DND-41 (cell line): ENCODE data around the gene TJP2.

Experiments used
- EZH2 ChIP-seq: IDR thresholded peaks from 3 replicates; pipeline ENCODE4 v1.6.1; 2012; ENCODE audit warnings: borderline replicate concordance, low read depth, mild to moderate bottlenecking, moderate library complexity, low read length, inconsistent platforms; ENCODE audit not compliant: severe bottlenecking
- TF ChIP-seq, protein P1 (sequence below): IDR thresholded peaks from 2 replicates; pipeline ENCODE4 v1.5.1; 2012; ENCODE audit warnings: borderline replicate concordance, low read length, moderate library complexity, mild to moderate bottlenecking; ENCODE audit not compliant: poor library complexity, severe bottlenecking; ENCODE audit errors: extremely low read depth

GRCh38 chr9:69136185-69136584, 37.9 kb upstream of the TJP2 start:
- TF ChIP-seq, protein P1, sequence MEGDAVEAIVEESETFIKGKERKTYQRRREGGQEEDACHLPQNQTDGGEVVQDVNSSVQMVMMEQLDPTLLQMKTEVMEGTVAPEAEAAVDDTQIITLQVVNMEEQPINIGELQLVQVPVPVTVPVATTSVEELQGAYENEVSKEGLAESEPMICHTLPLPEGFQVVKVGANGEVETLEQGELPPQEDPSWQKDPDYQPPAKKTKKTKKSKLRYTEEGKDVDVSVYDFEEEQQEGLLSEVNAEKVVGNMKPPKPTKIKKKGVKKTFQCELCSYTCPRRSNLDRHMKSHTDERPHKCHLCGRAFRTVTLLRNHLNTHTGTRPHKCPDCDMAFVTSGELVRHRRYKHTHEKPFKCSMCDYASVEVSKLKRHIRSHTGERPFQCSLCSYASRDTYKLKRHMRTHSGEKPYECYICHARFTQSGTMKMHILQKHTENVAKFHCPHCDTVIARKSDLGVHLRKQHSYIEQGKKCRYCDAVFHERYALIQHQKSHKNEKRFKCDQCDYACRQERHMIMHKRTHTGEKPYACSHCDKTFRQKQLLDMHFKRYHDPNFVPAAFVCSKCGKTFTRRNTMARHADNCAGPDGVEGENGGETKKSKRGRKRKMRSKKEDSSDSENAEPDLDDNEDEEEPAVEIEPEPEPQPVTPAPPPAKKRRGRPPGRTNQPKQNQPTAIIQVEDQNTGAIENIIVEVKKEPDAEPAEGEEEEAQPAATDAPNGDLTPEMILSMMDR: no peak
- no peak for TF ChIP-seq EZH2
